KG1 (cell line): ENCODE results near the gene SHANK3.

Source experiments
- DNase-seq: peaks from one replicate; lab custom pipeline; 2025; lab: John Stamatoyannopoulos, UW

Gene SHANK3

GRCh38 chr22:50699756-50700386, 27.2 kb downstream of the SHANK3 start:
- DNase-seq = no peak

GRCh38 chr22:50700387-50701075, 27.9 kb downstream of the SHANK3 start:
- DNase-seq = no peak

DNA sequence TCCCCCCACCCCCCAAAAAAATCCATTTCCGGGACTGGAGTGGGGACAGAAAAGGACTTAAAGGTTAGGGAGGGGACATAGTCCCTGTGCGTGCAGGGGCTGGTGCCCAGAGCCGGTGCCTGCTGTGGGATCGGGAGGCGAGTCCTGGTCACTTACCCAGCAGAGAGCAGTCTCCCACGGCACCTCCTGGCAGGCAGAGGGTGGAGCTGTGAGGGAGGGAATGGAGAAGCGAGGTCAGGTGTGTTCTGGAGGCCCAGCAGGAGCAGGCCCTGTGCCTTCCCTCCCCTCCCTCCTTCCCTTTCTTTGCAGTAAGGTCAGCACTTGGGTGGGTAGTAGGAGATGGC, 28.4 kb downstream of the SHANK3 start:
- no peak for DNase-seq

DNA sequence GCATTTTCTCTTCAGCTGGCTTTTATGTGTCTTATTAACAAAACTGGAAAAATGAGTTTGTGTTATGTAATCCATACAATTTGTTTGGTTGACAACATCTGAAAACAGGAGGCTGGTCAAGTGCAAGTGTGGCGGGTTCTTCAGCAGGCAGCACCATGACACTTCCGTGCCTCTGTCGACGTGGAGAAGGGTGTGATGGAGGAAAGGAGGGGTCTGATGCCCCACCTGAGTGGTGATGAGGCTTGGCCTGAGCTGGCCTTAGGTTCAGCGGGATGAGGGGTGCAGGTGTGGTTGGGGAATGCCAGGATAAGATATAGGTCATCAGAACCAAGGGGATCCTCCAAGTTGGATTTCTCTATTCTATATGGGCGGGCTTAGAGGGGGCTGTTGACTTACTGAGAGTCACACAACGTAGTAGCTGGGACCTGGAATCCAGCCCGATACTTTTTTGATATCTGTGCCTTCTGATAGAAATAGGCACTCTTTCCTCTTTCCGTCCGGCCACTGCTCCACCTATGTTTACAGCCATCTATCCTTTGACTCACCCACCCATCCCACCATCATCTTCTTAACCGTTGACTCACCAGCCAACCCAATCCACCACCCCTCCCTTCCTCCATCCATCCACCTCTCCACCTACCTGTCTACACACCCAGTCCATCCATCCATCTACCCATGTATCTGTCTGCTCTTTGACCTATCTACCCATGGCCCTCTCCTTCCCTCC, 29.0 kb downstream of the SHANK3 start:
- DNase-seq = no peak

DNA sequence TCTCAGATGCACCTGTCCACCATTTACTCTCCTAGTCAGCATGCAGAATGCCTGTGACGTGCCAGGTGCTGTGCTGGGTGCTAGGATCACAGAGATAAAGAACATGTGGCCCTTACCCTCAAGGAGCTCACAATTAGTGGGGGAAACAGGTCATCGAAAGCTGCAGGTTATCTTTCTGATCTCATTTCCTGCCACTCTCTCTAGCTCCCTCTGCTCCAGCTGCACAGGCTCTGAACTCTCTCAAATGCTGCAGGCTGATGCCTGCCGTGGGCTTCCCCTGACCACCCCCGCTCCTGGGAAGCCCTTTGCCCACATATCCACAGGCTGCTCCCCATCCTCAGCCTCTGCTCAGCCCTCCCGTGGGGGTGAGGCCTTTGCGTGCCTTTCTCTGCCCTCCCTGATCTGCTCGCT, 29.6 kb downstream of the SHANK3 start:
- DNase-seq = no peak

- DNase-seq = no peak
These were observed 30.4 kb downstream of the SHANK3 start for GRCh38 chr22:50702821-50703725.

- no peak for DNase-seq
These were observed 31.3 kb downstream of the SHANK3 start for GRCh38 chr22:50703726-50704509.

- DNase-seq = no peak
These were observed 32.0 kb downstream of the SHANK3 start for GRCh38 chr22:50704510-50705218.

DNA sequence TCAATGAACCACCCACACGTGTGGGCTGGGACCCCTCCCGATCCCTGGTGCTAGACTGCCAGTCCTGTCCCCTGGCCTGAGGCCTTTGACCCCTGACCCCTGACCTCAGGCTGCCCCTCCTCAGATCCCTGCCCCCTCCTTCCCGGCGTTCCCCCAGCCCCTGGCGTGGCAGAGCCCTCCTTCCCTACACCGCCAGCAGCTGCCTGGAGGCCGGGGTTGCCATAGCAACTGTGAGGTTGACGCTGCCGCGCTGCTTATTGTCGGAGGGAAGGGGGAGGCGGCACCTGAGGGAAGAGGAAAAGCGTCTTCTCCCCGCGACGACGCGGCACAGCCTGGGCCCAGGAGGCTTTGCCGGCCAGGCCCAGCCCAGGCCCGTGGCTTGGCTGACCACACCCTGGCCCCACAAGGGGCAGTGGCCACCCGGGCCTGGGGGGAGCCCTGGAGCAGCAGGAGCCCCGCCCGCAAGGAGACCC, 32.6 kb downstream of the SHANK3 start:
- no peak for DNase-seq

DNA sequence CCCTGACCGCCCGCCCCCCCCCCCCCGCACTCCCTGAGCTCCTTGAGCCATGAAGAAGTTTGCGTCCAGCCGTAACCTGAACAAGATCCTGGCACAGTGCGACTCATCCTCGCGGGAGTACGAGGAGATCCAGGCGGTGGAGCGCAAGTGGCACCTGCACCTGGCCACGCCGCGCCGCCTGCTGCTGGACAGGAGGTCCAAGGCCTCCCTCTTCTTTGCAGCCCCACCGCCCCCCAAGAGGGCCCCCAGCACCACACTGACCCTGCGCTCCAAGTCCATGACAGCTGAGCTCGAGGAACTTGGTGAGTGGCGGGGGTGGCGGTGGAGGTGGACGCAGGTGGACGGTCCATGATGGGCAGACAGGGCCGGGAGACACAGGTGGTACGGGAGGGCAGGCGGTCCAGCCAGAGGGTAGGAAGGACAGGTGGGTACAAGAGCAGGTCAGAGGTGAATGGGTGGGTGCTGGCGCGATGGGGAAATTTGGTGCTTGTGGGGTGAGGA, 33.3 kb downstream of the SHANK3 start:
- DNase-seq = no peak

DNA sequence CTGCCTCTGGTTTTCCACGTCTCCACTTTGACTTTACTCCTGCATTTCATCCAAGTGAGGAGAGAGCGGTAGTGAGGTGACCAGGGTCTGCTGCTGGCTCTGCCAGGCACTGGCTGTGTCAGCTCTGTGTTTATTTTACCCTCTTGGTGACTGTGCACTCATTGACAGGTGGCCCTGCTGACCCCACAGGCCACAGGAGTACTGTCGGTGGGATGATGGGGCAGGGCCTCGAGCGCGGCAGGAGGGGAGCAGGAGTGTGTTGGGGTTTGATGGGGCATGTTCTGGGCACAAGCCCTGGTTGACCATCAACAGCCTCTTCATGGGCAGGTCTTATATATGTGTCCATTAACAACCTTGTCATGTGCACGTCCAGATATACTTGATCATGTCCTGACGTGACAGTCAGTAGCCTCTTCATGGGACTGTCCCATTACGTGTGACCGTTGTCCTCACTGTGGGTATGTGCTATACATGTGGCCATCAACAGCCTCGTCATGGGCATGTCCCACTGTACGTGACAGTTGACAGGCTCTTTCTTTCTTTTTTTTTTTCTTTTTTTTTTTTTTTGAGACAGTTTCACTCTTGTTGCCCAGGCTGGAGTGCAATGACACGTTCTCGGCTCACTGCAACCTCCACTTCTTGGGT, 34.0 kb downstream of the SHANK3 start:
- DNase-seq = no peak

DNA sequence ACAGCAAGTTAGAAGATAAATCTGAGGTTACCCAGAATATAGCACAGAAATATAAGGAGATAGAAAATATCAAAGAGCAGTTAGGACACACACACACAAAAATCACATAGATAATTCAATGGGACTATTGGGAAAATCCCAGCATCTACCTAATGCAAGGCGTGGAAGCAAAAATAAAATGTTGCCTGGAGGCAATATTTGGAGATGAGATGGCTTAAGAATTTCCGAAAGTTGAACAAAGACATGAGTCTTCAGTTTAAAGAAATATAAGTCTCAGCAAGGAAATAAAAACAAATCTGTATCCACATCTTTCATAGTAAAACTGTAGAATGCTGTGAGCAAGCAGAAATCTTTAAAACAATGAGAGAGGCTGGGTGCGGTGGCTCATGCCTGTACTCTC, 35.9 kb downstream of the SHANK3 start:
- DNase-seq = no peak

DNA sequence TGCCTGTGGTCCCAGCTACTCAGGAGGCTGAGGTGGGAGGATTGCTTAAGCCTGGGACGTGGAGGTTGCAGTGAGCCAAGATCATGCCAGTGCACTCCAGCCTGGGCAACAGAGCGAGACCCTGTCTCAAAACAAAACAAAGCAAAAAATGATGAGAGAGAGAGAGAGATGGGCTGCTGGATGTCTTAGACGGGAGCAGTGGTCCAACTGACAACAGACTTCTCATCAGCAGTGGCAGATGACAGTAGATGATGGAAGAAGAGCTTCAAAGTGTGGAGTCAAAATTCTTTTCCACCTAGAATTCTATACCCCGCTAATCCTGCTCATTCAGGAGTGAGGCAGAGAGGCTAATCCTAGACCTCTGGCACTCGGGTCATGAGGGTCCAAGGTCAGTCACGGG, 36.4 kb downstream of the SHANK3 start:
- no peak for DNase-seq

DNA sequence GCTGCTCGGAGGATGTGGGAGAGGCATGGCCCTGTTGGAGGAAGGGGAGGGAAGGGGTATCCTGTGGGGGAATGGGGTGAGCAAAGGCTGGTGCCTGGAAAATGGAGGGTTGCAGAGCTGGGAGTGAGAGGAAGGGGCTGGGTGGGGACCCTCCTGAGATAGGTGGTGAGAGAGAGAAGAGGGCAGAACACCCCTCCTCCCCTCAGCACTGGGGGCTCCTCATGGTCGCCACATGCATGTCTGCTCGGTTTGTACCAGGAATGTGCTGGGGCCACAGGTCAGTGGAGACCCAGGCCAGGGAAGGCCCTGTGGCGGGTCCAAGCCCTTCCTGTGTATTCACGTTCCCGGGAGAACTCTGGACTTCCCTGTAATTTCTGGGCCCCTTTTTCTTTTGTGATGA, 37.6 kb downstream of the SHANK3 start:
- no peak for DNase-seq

DNA sequence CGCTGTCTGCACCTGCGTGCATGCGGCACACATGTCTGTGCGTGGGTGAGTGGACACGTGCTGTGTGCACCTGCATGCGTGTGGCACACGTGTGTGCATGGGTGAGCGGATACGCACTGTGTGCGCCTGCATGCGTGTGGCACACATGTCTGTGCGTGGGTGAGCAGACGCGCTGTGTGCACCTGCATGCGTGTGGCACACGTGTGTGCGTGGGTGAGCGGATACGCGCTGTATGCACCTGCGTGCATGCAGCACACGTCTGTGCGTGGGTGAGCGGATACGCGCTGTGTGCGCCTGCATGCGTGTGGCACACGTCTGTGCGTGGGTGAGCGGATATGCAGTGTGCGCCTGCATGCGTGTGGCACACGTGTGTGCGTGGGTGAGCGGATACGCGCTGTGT, 38.3 kb downstream of the SHANK3 start:
- no peak for DNase-seq

DNA sequence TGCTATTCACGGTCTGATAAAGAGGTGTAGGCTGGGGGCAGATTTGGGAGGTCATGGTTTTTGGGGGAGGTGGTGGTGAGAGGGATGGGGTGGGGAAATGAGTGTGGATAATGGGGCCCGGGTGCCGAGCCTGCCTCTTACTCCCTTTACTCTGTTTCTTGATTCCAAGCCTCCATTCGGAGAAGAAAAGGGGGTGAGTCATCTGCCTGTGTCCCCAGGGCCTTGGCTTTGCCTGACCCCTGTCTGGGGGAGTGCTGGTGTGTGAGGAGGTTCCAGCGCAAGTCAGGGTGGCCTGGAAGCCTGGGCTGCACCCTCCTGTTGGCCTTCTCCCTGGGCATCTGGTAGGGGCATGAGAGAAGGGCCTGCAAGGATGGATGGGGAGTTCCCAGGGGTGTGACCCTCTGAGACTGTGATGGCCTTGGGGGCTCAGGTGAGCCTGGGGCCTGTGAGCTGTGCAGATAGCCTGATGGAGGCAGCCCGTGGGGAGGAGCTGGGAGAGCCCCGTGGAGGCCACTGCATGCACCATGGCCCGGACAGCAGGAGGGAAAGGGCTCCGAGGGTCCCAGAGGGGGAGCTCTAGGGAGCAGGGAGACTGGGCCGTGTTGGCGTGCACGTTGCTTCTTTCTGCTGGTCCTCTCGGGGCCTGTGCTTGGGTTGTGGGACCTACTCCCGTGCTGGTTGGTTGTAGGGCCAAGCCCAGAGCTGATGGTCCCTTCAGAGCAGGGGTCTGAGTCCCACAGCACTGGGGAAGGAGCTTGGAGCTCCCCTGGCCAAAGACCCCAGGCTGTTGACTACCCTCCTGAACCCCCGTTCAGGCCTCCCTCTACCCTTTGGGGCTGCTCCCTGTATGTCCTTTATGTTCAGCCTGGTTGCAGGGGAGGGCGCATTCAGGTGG, 39.1 kb downstream of the SHANK3 start:
- DNase-seq = no peak

DNA sequence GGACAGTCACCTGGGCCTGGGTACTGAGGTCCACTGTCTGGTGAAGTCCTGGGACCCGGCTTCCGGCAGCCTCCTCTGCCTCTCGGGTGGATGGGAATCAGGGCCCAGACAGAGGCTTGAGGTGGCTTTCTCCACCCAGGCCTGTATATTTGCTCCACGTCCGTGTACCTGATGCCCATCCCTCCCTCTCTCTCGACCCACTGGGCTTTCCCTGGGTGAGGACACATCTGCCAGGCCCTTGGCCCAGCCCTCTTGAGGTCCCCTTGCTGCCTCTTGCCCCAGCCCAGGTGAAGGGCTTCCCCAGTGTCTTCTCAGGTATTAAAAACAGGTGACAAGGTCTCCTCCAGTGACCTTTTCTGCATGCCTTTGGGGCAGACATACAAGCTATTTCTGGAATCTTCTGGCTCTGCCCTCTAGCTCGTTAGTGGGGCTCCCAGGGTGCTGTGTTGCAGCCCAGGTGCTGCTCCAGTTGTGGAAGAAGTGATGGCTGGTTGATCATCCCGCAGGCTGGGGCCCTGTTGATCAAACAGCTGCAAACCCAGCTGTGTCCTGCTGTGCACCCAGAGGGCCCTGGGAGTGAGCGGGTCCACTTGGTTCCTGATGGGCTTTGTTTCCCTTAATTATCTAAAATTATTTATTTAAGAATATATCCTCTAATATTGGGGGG, 39.9 kb downstream of the SHANK3 start:
- no peak for DNase-seq

DNA sequence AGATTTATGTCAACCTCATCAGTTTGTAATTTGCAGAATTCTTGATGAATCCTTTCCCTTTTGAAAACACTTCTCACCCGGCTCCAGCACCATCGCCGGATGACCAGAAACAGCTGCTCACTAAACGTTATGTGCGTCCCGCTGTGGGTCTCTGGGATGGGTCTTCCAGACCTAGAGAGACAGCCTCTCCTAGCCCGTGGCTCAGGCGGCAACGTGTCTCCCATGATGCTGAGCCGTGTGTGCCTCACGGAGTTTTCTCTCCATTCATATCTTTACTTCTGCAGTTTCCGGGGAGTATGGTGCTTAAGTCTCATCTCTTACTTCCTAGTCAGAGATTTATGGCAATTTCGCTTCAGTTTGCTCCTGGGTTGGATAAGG, 40.4 kb downstream of the SHANK3 start:
- DNase-seq = no peak
